H1 (cell line): ENCODE data around the gene AEBP1. TPM values are rescaled to one million over a fixed set of nuclear protein-coding genes. Genes with fewer than 3 reads are reported as not detected.

Experiments
- CTCF ChIA-PET: fragments of 300-600 bp; sonication (Branson Sonifier 250); formaldehyde crosslinking; loops from one replicate; lab custom pipeline; 2021; ENCODE audit not compliant: partially characterized antibody; lab: Charles Lee
- POLR2A ChIA-PET: fragments of 300-600 bp; sonication (Branson Sonifier 250); formaldehyde crosslinking; loops from one replicate; lab custom pipeline; 2021; ENCODE audit warnings: inconsistent platforms; ENCODE audit not compliant: partially characterized antibody; lab: Charles Lee
- DNase-seq, 2 experiments: peaks; one replicate each; pipeline versions ENCODE4 v3.0.0 to v3.0.0-alpha.2; 2010 to 2022; ENCODE audit warnings: low spot score in 2 of 2, low read depth in 1 of 2, mixed read lengths in 1 of 2
- FAIRE-seq: peaks from 2 replicates; lab custom pipeline; 2011; peaks lifted over from hg19 to GRCh38; lab: Jason Lieb, UNC
- H2AFZ ChIP-seq: 2 replicates; pipeline ENCODE4 v1.8.1; 2012; ENCODE audit warnings: low read length, inconsistent platforms
- H2AK5ac ChIP-seq: 2 replicates; pipeline ENCODE4 v1.6.1; 2013; ENCODE audit warnings: low read depth, low read length
- H2BK120ac ChIP-seq: replicated peaks from 2 replicates; pipeline ENCODE3; 2013; ENCODE audit warnings: low read depth, low read length, inconsistent platforms
- H2BK12ac ChIP-seq: 2 replicates; pipeline ENCODE4 v1.6.1; 2013; ENCODE audit warnings: low read depth, low read length
- H2BK15ac ChIP-seq: 2 replicates; pipeline ENCODE4 v1.6.1; 2013; ENCODE audit warnings: low read length
- H2BK20ac ChIP-seq: 2 replicates; pipeline ENCODE4 v1.6.1; 2013; ENCODE audit warnings: low read length
- H2BK5ac ChIP-seq: 2 replicates; pipeline ENCODE4 v1.6.1; 2013; ENCODE audit warnings: low read depth, low read length
- H3K14ac ChIP-seq: 2 replicates; pipeline ENCODE4 v1.6.1; 2013; ENCODE audit warnings: inconsistent platforms; ENCODE audit not compliant: insufficient read length
- H3K18ac ChIP-seq: 2 replicates; pipeline ENCODE4 v1.6.1; 2013; ENCODE audit warnings: low read length; ENCODE audit errors: extremely low read depth
- H3K23ac ChIP-seq: 2 replicates; pipeline ENCODE4 v1.6.1; 2013; ENCODE audit warnings: inconsistent platforms; ENCODE audit not compliant: insufficient read length
- H3K23me2 ChIP-seq: 2 replicates; pipeline ENCODE4 v1.6.1; 2013; ENCODE audit warnings: low read depth, low read length
- H3K27ac ChIP-seq: 2 replicates; pipeline ENCODE4 v1.6.1; 2011; ENCODE audit warnings: low read depth, low read length, inconsistent platforms
- H3K27me3 ChIP-seq, 4 experiments: replicated peaks in 1 of 4; 1 replicate in 1 of 4; 2 replicates in 3 of 4; pipeline versions ENCODE4 v1.6.1 to v1.8.1; 2011 to 2013; ENCODE audit warnings: low read length in 3 of 4, mild to moderate bottlenecking in 3 of 4, inconsistent platforms in 2 of 4, mixed read lengths in 2 of 4, moderate library complexity in 1 of 4; ENCODE audit not compliant: control insufficient read depth in 3 of 4, insufficient read depth in 3 of 4; ENCODE audit errors: extremely low read depth in 1 of 4
- H3K36me3 ChIP-seq, 4 experiments: 2 replicates each; pipeline versions ENCODE4 v1.6.1 to v1.8.1; 2011 to 2013; ENCODE audit warnings: mild to moderate bottlenecking in 4 of 4, low read length in 3 of 4, moderate library complexity in 2 of 4, control low read depth in 1 of 4, inconsistent platforms in 1 of 4; ENCODE audit not compliant: insufficient read depth in 4 of 4, control insufficient read depth in 2 of 4
- H3K4ac ChIP-seq: replicated peaks from 2 replicates; pipeline ENCODE3; 2013; ENCODE audit warnings: low read length, low read depth, mixed read lengths, inconsistent platforms; ENCODE audit not compliant: insufficient read length
- H3K4me1 ChIP-seq, 4 experiments: replicated peaks in 1 of 4; 1 replicate in 1 of 4; 2 replicates in 3 of 4; pipeline versions ENCODE4 v1.6.1 to v1.8.1; 2011 to 2013; ENCODE audit warnings: low read length in 3 of 4, inconsistent platforms in 2 of 4, mixed read lengths in 1 of 4; ENCODE audit not compliant: insufficient read depth in 4 of 4, control insufficient read depth in 3 of 4
- H3K4me2 ChIP-seq, 2 experiments: 2 replicates each; pipeline versions ENCODE4 v1.6.1 to v1.8.1; 2011 to 2013; ENCODE audit warnings: low read depth in 2 of 2, low read length in 2 of 2, control low read depth in 1 of 2, inconsistent platforms in 1 of 2, mild to moderate bottlenecking in 1 of 2; ENCODE audit not compliant: insufficient read depth in 1 of 2
- H3K4me3 ChIP-seq, 4 experiments: fragments of 200-600, 300-600 bp in 1 of 4; sonication (generic), shearing (Covaris generic), sonication (Bioruptor Twin) in 1 of 4; 2 replicates each; pipeline versions ENCODE4 v1.5.1 to v1.8.1; 2011 to 2016; ENCODE audit warnings: low read length in 4 of 4, low read depth in 3 of 4, control low read depth in 2 of 4, inconsistent platforms in 2 of 4, mild to moderate bottlenecking in 2 of 4, mixed read lengths in 1 of 4, moderate library complexity in 1 of 4; ENCODE audit not compliant: insufficient read depth in 2 of 4; ENCODE audit errors: extremely low read depth in 1 of 4
- H3K56ac ChIP-seq: replicated peaks from 2 replicates; pipeline ENCODE3; 2013; ENCODE audit warnings: low read depth, mild to moderate bottlenecking, mixed read lengths, low read length, inconsistent platforms; ENCODE audit not compliant: insufficient read length
- H3K79me1 ChIP-seq: 2 replicates; pipeline ENCODE4 v1.6.1; 2013; ENCODE audit warnings: low read depth, low read length, control low read depth
- H3K79me2 ChIP-seq, 2 experiments: 2 replicates each; pipeline versions ENCODE4 v1.6.1 to v1.8.1; 2012 to 2013; ENCODE audit warnings: low read length in 2 of 2, mild to moderate bottlenecking in 2 of 2, inconsistent platforms in 1 of 2; ENCODE audit not compliant: insufficient read depth in 2 of 2, control insufficient read depth in 1 of 2
- H3K9ac ChIP-seq, 4 experiments: replicated peaks in 1 of 4; 1 replicate in 1 of 4; 2 replicates in 3 of 4; pipeline versions ENCODE4 v1.6.1 to v1.8.1; 2011 to 2013; ENCODE audit warnings: low read depth in 3 of 4, low read length in 3 of 4, control low read depth in 2 of 4, mild to moderate bottlenecking in 2 of 4, moderate library complexity in 2 of 4, inconsistent platforms in 1 of 4; ENCODE audit errors: extremely low read depth in 1 of 4
- H3K9me3 ChIP-seq, 2 experiments: 2 replicates each; pipeline versions ENCODE4 v1.6.1 to v1.8.1; 2012 to 2013; ENCODE audit warnings: mild to moderate bottlenecking in 2 of 2, moderate library complexity in 2 of 2, control low read depth in 1 of 2, inconsistent platforms in 1 of 2, low read depth in 1 of 2, low read length in 1 of 2, mixed read lengths in 1 of 2; ENCODE audit not compliant: insufficient read depth in 2 of 2
- H4K20me1 ChIP-seq, 2 experiments: replicated peaks in 1 of 2; 2 replicates each; pipeline versions ENCODE3 to v1.8.1; 2011 to 2013; ENCODE audit warnings: inconsistent platforms in 2 of 2, low read length in 2 of 2, mild to moderate bottlenecking in 1 of 2; ENCODE audit not compliant: insufficient read depth in 2 of 2, control insufficient read depth in 1 of 2
- H4K5ac ChIP-seq: 2 replicates; pipeline ENCODE4 v1.6.1; 2013; ENCODE audit warnings: low read length, low read depth, mixed read lengths, inconsistent platforms; ENCODE audit not compliant: insufficient read length
- H4K8ac ChIP-seq: 2 replicates; pipeline ENCODE4 v1.8.0; 2013; ENCODE audit warnings: mild to moderate bottlenecking, moderate library complexity, low read length, inconsistent platforms; ENCODE audit not compliant: insufficient read depth; ENCODE audit errors: extremely low read depth
- H4K91ac ChIP-seq: replicated peaks from 2 replicates; pipeline ENCODE3; 2013; ENCODE audit warnings: low read length, mixed read lengths, inconsistent platforms; ENCODE audit not compliant: insufficient read length
- FOSL1 ChIP-seq: IDR thresholded peaks from 2 replicates; pipeline ENCODE4 v1.6.1; 2011; ENCODE audit warnings: mild to moderate bottlenecking, low read depth, low read length, moderate library complexity; ENCODE audit not compliant: insufficient read depth
- NANOG ChIP-seq: IDR thresholded peaks from 2 replicates; pipeline ENCODE4 v1.6.1; 2011; ENCODE audit warnings: low read length, low read depth, mild to moderate bottlenecking, inconsistent platforms; ENCODE audit not compliant: insufficient read depth, poor library complexity, severe bottlenecking
- POLR2AphosphoS5 ChIP-seq: IDR thresholded peaks from 2 replicates; pipeline ENCODE4 v1.6.1; 2011; ENCODE audit warnings: low read depth, low read length
- WGBS, 2 experiments: shearing (Covaris generic) in 1 of 2; methylation state at CpG; one replicate each; pipeline versions ENCODE4 v1.1.6 to v1.1.7; 2013 to 2015; ENCODE audit warnings: low lambda C conversion rate in 2 of 2, mixed read lengths in 2 of 2, inconsistent platforms in 1 of 2, low coverage in 1 of 2, missing lambda C conversion rate in 1 of 2; ENCODE audit not compliant: insufficient replicate concordance in 2 of 2, insufficient coverage in 1 of 2, insufficient read length in 1 of 2; ENCODE audit errors: extremely low coverage in 1 of 2, missing lambda C conversion rate in 1 of 2; 5-methylcytosine and 5-hydroxymethylcytosine counted together
- polyA plus RNA-seq, 7 experiments: library from polyadenylated mRNA; depleted of rRNA in 3 of 7; stranded (reverse) in 5 of 7; unstranded in 2 of 7; fragments of >200 nt in 5 of 7; fragments of 200-250 nt in 2 of 7; gene quantifications; 1 replicate in 5 of 7; 2 replicates in 1 of 7; 4 replicates in 1 of 7; pipeline versions ENCODE4 v1.2.1 to v1.2.3, GENCODE V29; 2011 to 2013; ENCODE audit warnings: missing spikeins in 2 of 7, mixed read lengths in 2 of 7
- total RNA-seq: library from RNA; stranded (reverse); fragmentation: NEBNext Ultra II Directional; extraction: Animal tissue kit (Norgen Biotek cat#: 25700); gene quantifications from 2 replicates; pipeline ENCODE4 v1.2.1, GENCODE V29; 2021
- TF ChIP-seq, protein P1 (sequence below): IDR thresholded peaks from 2 replicates; pipeline ENCODE4 v1.6.1; 2012; ENCODE audit warnings: inconsistent platforms

AEBP1 gene
- total and polyA plus RNA-seq, 2 of the 8 experiments (the other 6 are each of a cell fraction or from before 2014, with no cell fraction given) = 10.4 to 41.2 TPM

DNA sequence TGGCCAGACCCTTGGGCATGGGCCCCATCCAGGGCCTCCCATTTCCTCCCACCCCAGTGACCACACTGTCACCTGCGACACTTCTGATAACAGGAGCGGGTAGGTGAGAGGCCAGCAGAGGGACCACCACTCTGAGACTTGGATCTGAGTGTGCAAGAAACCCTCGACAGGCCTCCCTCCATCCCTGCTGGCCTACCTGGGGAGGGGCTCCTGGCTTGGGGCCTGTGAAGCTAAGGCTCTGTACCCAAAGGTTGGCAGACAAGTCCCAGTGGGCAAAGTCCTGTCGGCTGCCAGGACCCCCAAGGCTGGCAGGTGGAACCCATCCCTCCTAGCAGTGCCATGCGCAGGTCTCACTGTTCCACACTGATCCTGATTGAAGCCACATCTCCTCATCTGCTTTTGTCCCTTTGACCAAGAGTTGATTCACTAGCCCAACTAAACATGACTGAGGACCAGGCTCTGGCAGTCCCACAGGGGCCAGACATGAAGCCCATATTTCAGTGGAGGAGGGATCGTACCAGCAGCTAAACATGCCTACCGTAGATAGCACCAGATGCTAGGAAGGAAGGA lies 37.6 kb upstream of the AEBP1 start:
- no peak overlapping the region for H2BK5ac ChIP-seq
- H4K91ac ChIP-seq = no peak overlapping the region
- CTCF ChIA-PET = interaction anchor here (0.8 to 2.7 kb wide), 7 partner anchors 9 to 164 kb away, joined by 3 to 15 read pairs (median 4); no protein-coding TSS in a partner anchor
- no peak overlapping the region for H3K4me3 ChIP-seq
- no peak overlapping the region for H3K56ac ChIP-seq
- H3K27me3 ChIP-seq = peaks cover 0 to 3% (median 0%) of the 10 kb centered on the region in 4 experiments; a peak in 2 of 7 replicates
- no peak overlapping the region for H2BK15ac ChIP-seq
- H3K36me3 ChIP-seq = peaks cover 0 to 2% (median 0%) of the 10 kb centered on the region in 4 experiments; a peak in 1 of 8 replicates
- WGBS, 2 experiments = 86% methylated on average over 7 of the region's 7 CpGs; no CpG with 5 or more reads in 1 of the 2 experiments
- H3K14ac ChIP-seq = no peak overlapping the region
- H4K20me1 ChIP-seq = peaks cover 5 to 7% of the 10 kb centered on the region in 2 experiments
- TF ChIP-seq POLR2AphosphoS5 = 0 out of 2 replicates have a peak, but pooled peaks have one; percentile 12
- TF ChIP-seq FOSL1 = no peak
- TF ChIP-seq, protein P1, sequence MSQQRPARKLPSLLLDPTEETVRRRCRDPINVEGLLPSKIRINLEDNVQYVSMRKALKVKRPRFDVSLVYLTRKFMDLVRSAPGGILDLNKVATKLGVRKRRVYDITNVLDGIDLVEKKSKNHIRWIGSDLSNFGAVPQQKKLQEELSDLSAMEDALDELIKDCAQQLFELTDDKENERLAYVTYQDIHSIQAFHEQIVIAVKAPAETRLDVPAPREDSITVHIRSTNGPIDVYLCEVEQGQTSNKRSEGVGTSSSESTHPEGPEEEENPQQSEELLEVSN = no peak
- no peak for TF ChIP-seq NANOG
- no peak overlapping the region for H2BK12ac ChIP-seq
- DNase-seq = no peak
- no peak overlapping the region for H3K18ac ChIP-seq
- H3K23ac ChIP-seq = no peak overlapping the region
- H2AK5ac ChIP-seq = no peak overlapping the region
- H3K79me1 ChIP-seq = no peaks in the 10 kb centered on the region
- no peak overlapping the region for H2BK120ac ChIP-seq
- peaks cover 9 to 30% (median 26%) of the 10 kb centered on the region in 4 experiments for H3K4me1 ChIP-seq
- H3K9ac ChIP-seq = no peak overlapping the region
- no peak overlapping the region for H2BK20ac ChIP-seq
- no peak overlapping the region for H2AFZ ChIP-seq
- POLR2A ChIA-PET = interaction anchor here (1.0 to 7.1 kb wide), 8 partner anchors 10 to 148 kb away, joined by 3 to 48 read pairs (median 4); partner anchors contain the start of gene DBNL
- H3K4ac ChIP-seq = no peak overlapping the region
- no peak overlapping the region for H4K5ac ChIP-seq
- no peak overlapping the region for H3K27ac ChIP-seq
- H3K23me2 ChIP-seq = no peaks in the 10 kb centered on the region
- FAIRE-seq = no peak
- H4K8ac ChIP-seq = no peak overlapping the region
- H3K79me2 ChIP-seq = no peaks in the 10 kb centered on the region
- H3K4me2 ChIP-seq = peak overlapping the region; percentile 49 to 57; a peak in 2 of 4 replicates
- no peaks in the 10 kb centered on the region for H3K9me3 ChIP-seq
